Common myeloid progenitor, CD34-positive (primary cell): Measurements from ENCODE around the gene KCNB1.

ENCODE experiments used
- CTCF ChIA-PET: fragments of 350-600 bp; sonication (Branson Sonifier 250); formaldehyde crosslinking; loops from one replicate; lab custom pipeline; 2021; ENCODE audit warnings: antibody characterized with exemption; lab: Charles Lee
- POLR2A ChIA-PET: fragments of 350-600 bp; sonication (Branson Sonifier 250); formaldehyde crosslinking; loops from one replicate; lab custom pipeline; 2021; ENCODE audit warnings: antibody characterized with exemption; lab: Charles Lee
- DNase-seq, 3 donors: peaks; one replicate each; pipeline versions ENCODE4 v3.0.0 to v3.0.0-alpha.2; 2013
- H3K27ac ChIP-seq, 2 experiments: 1 replicate in 1 of 2; 2 replicates in 1 of 2; pipeline ENCODE4 v1.7.0; 2013; ENCODE audit warnings: inconsistent platforms in 2 of 2, low read length in 2 of 2, mild to moderate bottlenecking in 2 of 2, low read depth in 1 of 2, moderate library complexity in 1 of 2; ENCODE audit not compliant: severe bottlenecking in 2 of 2, insufficient read depth in 1 of 2, poor library complexity in 1 of 2
- H3K27me3 ChIP-seq, 5 experiments: replicated peaks in 2 of 5; 1 replicate in 3 of 5; 2 replicates in 2 of 5; pipeline versions ENCODE4 v1.6.1 to v1.7.0; 2013; ENCODE audit warnings: low read length in 4 of 5, mild to moderate bottlenecking in 2 of 5, moderate library complexity in 2 of 5, inconsistent platforms in 1 of 5; ENCODE audit not compliant: insufficient read depth in 5 of 5, control insufficient read depth in 4 of 5
- H3K36me3 ChIP-seq, 4 experiments: 1 replicate in 2 of 4; 2 replicates in 2 of 4; pipeline versions ENCODE4 v1.6.1 to v1.7.0; 2013; ENCODE audit warnings: low read length in 3 of 4, control low read depth in 1 of 4, mild to moderate bottlenecking in 1 of 4; ENCODE audit not compliant: control insufficient read depth in 4 of 4, insufficient read depth in 4 of 4
- H3K4me1 ChIP-seq, 4 experiments: 1 replicate in 3 of 4; 2 replicates in 1 of 4; pipeline versions ENCODE4 v1.6.1 to v1.7.1; 2013; ENCODE audit warnings: low read length in 3 of 4, mild to moderate bottlenecking in 3 of 4, control low read depth in 1 of 4, inconsistent platforms in 1 of 4, moderate library complexity in 1 of 4; ENCODE audit not compliant: control insufficient read depth in 4 of 4, insufficient read depth in 4 of 4; ENCODE audit errors: control extremely low read depth in 1 of 4
- H3K4me3 ChIP-seq, 7 experiments: 1 replicate in 4 of 7; 2 replicates in 3 of 7; pipeline versions ENCODE4 v1.5.1 to v1.7.0; 2013; ENCODE audit warnings: mild to moderate bottlenecking in 7 of 7, low read length in 6 of 7, moderate library complexity in 6 of 7, inconsistent platforms in 2 of 7, low read depth in 2 of 7, control low read depth in 1 of 7; ENCODE audit not compliant: insufficient read depth in 4 of 7, control insufficient read depth in 1 of 7; ENCODE audit errors: extremely low read depth in 1 of 7
- H3K9me3 ChIP-seq, 5 experiments: 1 replicate in 4 of 5; 2 replicates in 1 of 5; pipeline versions ENCODE4 v1.6.1 to v1.7.1; 2013; ENCODE audit warnings: low read length in 4 of 5, mild to moderate bottlenecking in 2 of 5, inconsistent platforms in 1 of 5, low read depth in 1 of 5, moderate library complexity in 1 of 5; ENCODE audit not compliant: control insufficient read depth in 4 of 5, insufficient read depth in 2 of 5; ENCODE audit errors: control extremely low read depth in 1 of 5
- WGBS: methylation state at CpG from one replicate; pipeline ENCODE4 v1.1.5; 2013; ENCODE audit not compliant: insufficient coverage; 5-methylcytosine and 5-hydroxymethylcytosine counted together

KCNB1 gene

DNA sequence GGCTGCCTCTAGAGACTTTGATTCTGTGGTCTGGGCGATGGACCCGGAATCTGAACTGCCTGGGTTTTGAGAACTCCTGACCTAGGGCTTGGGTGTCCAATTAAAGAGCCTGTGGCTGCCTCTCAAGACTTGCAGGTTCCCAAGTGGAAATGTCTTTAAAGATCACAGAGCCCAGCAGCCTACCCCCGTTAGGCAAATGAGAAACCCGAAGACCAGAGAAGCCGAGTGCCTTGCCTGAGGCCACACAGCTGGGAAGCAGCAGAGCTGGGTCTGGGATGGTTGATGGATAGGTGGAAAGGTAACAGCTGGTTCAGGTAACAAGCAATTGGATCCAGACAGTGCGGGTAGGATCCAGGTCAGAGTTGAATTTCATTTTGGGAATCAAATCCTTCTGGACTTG is 25.8 kb downstream of the KCNB1 start:
- CTCF ChIA-PET, result no interaction called here
- H3K9me3 ChIP-seq, result no peaks in the 10 kb centered on the region
- 92% methylated on average over 6 of the region's 6 CpGs for WGBS
- no peak overlapping the region for H3K27ac ChIP-seq
- POLR2A ChIA-PET, result no interaction called here
- no peak for DNase-seq
- no peaks in the 10 kb centered on the region for H3K4me1 ChIP-seq
- peaks cover 0 to 8% (median 5%) of the 10 kb centered on the region in 5 experiments for H3K27me3 ChIP-seq
- H3K4me3 ChIP-seq, result no peak overlapping the region
- no peaks in the 10 kb centered on the region for H3K36me3 ChIP-seq

DNA sequence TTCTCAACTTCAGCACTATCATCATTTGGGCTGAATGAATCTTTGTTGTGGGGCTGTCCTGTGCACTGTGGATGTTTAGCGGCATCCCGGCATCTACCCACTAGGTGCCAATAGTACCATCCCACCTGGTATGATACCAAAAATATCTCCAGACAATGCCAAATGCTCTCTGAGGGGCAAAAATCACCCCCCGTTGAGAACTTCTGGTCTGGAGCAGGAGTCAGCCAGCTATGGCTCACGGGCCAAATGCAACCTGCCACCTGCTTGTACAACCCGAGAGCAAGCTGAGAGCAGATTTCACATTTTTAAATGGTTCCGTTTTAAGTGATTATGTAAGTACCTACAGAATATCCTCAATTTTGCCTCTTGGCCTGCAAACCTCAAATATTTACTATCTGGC is 26.8 kb downstream of the KCNB1 start:
- Histone ChIP-seq H3K27me3 (peaks cover 0 to 8% (median 5%) of the 10 kb centered on the region in 5 experiments), H3K27ac (no peak overlapping the region), H3K4me3 (no peak overlapping the region), H3K4me1 (no peaks in the 10 kb centered on the region), H3K9me3 (no peaks in the 10 kb centered on the region), H3K36me3 (no peaks in the 10 kb centered on the region)
- ChIA-PET CTCF (no interaction called here), POLR2A (no interaction called here)
- no peak for DNase-seq
- WGBS, result 100% methylated on average over 4 of the region's 6 CpGs

DNA sequence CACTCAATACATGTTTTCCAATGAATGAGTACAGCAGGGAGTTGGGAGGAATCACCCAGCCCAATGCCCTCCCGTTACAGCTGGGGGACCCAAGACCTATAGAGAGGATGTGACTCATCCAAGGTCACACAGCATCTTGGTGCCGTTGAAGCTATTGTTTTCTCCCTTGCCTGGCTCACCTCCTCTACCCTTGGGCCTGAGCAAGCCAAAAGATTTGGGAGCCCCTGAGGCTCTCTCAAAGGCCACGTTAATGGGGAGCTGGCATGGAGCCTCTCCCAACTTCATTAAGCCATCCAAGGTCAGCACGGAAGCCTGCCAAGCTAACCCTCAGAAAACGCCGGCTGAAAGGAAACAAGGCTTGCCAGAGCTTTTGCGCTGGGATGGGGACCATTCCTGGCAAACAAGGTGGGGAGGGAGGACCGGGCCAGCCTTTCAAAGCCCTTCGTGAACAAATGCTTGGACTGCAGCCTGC is 30.4 kb downstream of the KCNB1 start:
- 94% methylated on average over 6 of the region's 9 CpGs for WGBS
- Histone ChIP-seq H3K36me3 (no peaks in the 10 kb centered on the region), H3K27me3 (peaks cover 0 to 30% (median 13%) of the 10 kb centered on the region in 5 experiments), H3K9me3 (no peaks in the 10 kb centered on the region), H3K4me1 (no peaks in the 10 kb centered on the region), H3K27ac (no peak overlapping the region), H3K4me3 (no peak overlapping the region)
- POLR2A ChIA-PET, result no interaction called here
- no peak for DNase-seq
- CTCF ChIA-PET, result no interaction called here

DNA sequence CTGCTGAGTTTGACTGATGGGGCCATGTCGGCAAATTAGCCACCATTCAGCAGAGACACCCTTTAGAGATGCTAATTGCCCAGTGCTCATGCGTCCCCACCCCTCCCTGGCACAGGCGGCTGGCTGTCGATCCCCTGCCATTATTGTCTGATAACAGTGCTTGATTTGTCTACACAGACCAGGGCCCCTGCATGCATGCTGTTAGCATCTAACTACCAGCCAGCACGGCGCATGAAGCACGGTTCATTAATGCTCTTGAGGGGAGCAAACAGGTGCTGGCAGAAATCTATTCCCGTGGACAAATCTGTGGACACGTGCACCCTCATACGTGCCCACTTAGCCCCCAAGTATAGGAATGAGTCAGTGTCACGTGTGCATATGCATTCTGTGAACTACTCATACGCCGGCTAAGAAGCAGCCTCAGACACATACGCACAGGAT is 32.2 kb downstream of the KCNB1 start:
- POLR2A ChIA-PET, result no interaction called here
- no peak for DNase-seq
- H3K27ac ChIP-seq, result no peak overlapping the region
- H3K36me3 ChIP-seq, result no peaks in the 10 kb centered on the region
- no peak overlapping the region for H3K4me3 ChIP-seq
- peaks cover 0 to 4% (median 2%) of the 10 kb centered on the region in 4 experiments for H3K4me1 ChIP-seq
- H3K27me3 ChIP-seq, result peaks cover 0 to 30% (median 9%) of the 10 kb centered on the region in 5 experiments
- CTCF ChIA-PET, result no interaction called here
- 56% methylated on average over 14 of the region's 14 CpGs for WGBS
- H3K9me3 ChIP-seq, result no peaks in the 10 kb centered on the region

DNA sequence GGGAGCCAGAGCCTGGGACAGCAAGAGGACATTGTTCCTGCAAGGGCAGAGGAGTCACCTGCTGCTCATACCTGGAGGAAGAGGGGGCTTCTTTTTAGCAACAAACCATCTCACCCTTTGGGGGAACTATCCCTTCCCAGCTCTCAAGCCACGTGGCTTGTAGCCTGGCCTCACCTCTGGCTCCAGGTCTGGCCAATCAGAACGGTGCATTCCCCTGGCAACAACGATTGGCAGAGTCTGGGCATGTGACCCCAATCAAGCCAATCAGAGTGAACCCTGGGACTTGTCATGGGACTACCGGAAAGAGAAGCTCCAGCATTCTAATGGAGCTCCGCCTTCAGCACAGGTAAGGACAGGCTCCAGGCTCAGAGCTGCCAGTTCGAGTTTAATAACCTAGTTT is 33.6 kb downstream of the KCNB1 start:
- ChIA-PET CTCF (no interaction called here), POLR2A (no interaction called here)
- Histone ChIP-seq H3K36me3 (no peaks in the 10 kb centered on the region), H3K4me1 (peaks cover 0 to 11% (median 2%) of the 10 kb centered on the region in 4 experiments), H3K9me3 (no peaks in the 10 kb centered on the region), H3K27me3 (peaks cover 0 to 26% (median 9%) of the 10 kb centered on the region in 5 experiments), H3K4me3 (no peak overlapping the region), H3K27ac (no peak overlapping the region)
- no peak for DNase-seq
- WGBS, result 97% methylated on average over 6 of the region's 6 CpGs

DNA sequence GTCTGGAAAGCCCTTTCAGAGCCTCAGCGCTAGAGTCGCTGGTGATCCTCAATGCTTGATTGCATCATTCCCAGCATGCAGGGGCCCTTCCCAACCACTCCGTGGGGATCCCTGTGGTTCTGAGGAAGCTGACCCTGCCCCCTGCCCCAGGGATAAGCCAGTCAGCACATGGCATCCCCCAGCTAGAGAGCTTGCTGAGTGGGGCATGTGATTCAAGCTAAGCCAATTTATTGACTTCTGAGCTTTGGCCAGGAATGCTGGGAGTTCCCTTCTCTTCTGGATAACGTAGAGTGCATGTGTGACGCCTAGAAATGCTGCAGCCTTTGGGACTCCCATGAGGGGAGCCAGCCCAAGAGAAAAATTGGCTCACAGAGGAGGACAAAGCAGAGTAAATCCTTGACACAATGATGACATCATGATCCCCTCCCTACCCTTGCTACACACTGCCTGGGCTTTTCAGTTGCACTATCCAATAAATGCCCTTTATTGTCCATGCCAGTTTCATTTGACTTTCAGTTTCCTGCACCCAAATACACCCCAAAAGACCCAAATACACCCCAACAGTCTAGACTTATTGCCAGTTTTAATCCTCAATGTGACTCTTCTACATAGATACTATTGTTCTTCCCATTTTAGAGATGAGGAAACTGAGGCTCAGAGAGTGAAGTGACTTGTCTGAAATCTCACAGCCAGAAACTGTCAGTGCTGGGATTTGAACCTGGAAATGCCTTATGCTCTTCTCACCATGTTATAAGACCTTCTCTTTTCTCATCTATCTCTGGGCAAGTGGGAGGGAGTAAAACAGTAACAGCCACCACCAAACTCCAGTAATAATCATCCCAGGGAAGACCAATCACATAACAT is 34.3 kb downstream of the KCNB1 start:
- no peak for DNase-seq
- H3K36me3 ChIP-seq, result no peaks in the 10 kb centered on the region
- peaks cover 0 to 26% (median 8%) of the 10 kb centered on the region in 5 experiments for H3K27me3 ChIP-seq
- CTCF ChIA-PET, result no interaction called here
- H3K4me3 ChIP-seq, result no peak overlapping the region
- WGBS, result 72% methylated on average over 5 of the region's 5 CpGs
- H3K4me1 ChIP-seq, result peaks cover 0 to 11% (median 2%) of the 10 kb centered on the region in 4 experiments
- no peak overlapping the region for H3K27ac ChIP-seq
- H3K9me3 ChIP-seq, result no peaks in the 10 kb centered on the region
- POLR2A ChIA-PET, result no interaction called here

DNA sequence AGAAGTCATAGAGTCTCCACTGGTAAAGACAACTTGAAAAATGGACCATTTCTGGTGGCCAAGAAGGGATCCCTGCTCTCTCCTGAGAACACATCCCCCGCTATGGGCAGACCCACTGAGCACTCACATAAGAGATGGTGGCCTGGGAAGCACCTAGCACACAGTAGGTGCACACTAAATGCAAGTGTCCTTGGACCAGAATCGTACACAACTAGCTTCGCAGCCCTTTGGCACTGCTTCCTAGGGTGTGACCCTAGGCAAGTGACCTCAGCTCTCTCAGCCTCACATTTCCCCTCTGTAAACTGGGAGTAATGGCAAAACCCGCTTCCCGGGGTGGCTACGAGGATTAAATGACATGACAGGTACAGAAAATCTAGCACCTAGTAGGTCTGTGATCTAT is 35.1 kb downstream of the KCNB1 start:
- DNase-seq, result no peak
- Histone ChIP-seq H3K4me1 (peaks cover 0 to 11% (median 2%) of the 10 kb centered on the region in 4 experiments), H3K9me3 (no peaks in the 10 kb centered on the region), H3K36me3 (no peaks in the 10 kb centered on the region), H3K27ac (no peak overlapping the region), H3K4me3 (no peak overlapping the region), H3K27me3 (peaks cover 0 to 26% (median 7%) of the 10 kb centered on the region in 5 experiments)
- ChIA-PET CTCF (no interaction called here), POLR2A (no interaction called here)
- whole genome bisulfite sequencing, result 88% methylated on average over 6 of the region's 6 CpGs
